GM19452 (cell line): ENCODE data around the gene ACD.

Source experiments
- ATAC-seq: cut with Tn5 transposase; IDR thresholded peaks from one replicate; pipeline ENCODE4 v1.9.1; 2021; ENCODE audit not compliant: unreplicated experiment

ACD gene

GRCh38 chr16:67648088-67648763, 11.8 kb downstream of the ACD start:
- no peak for ATAC-seq

- no peak for ATAC-seq
Observed at GRCh38 chr16:67647681-67648080, 12.4 kb downstream of the ACD start.

GRCh38 chr16:67647111-67647651, 12.9 kb downstream of the ACD start:
- ATAC-seq: no peak

- no peak for ATAC-seq
Observed at GRCh38 chr16:67645397-67646121, 14.5 kb downstream of the ACD start.

- ATAC-seq: no peak
Observed at GRCh38 chr16:67644038-67644437, 16.0 kb downstream of the ACD start.

GRCh38 chr16:67641779-67642708, 18.0 kb downstream of the ACD start:
- no peak for ATAC-seq

GRCh38 chr16:67637625-67638024, 22.4 kb downstream of the ACD start:
- no peak for ATAC-seq

GRCh38 chr16:67636713-67637112, 23.3 kb downstream of the ACD start:
- ATAC-seq: no peak

GRCh38 chr16:67632415-67633172, 27.5 kb downstream of the ACD start:
- no peak for ATAC-seq

- ATAC-seq: no peak
Observed at GRCh38 chr16:67628216-67628615, 31.8 kb downstream of the ACD start.

GRCh38 chr16:67613808-67614207, 46.3 kb downstream of the ACD start:
- ATAC-seq: no peak

GRCh38 chr16:67608364-67608763, 51.7 kb downstream of the ACD start:
- ATAC-seq: no peak
